HG02870 (cell line): ENCODE measurements around the gene HOMEZ.
A peak's percentile ranks its signal among the peaks of the same experiment; 100 is the strongest.
"Not testable (repeated sequence)": the region's sequence is repeated elsewhere in the genome, so short reads cannot be mapped to it uniquely, and the experiment has no call there.

Experiments used
- ATAC-seq: cut with Tn5 transposase; IDR thresholded peaks from one replicate; pipeline ENCODE4 v1.9.1; 2021; ENCODE audit warnings: mild to moderate bottlenecking, moderate library complexity; ENCODE audit not compliant: unreplicated experiment

The HOMEZ gene, protein sequence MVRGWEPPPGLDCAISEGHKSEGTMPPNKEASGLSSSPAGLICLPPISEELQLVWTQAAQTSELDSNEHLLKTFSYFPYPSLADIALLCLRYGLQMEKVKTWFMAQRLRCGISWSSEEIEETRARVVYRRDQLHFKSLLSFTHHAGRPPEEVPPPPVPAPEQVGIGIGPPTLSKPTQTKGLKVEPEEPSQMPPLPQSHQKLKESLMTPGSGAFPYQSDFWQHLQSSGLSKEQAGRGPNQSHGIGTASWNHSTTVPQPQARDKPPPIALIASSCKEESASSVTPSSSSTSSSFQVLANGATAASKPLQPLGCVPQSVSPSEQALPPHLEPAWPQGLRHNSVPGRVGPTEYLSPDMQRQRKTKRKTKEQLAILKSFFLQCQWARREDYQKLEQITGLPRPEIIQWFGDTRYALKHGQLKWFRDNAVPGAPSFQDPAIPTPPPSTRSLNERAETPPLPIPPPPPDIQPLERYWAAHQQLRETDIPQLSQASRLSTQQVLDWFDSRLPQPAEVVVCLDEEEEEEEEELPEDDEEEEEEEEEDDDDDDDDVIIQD

DNA sequence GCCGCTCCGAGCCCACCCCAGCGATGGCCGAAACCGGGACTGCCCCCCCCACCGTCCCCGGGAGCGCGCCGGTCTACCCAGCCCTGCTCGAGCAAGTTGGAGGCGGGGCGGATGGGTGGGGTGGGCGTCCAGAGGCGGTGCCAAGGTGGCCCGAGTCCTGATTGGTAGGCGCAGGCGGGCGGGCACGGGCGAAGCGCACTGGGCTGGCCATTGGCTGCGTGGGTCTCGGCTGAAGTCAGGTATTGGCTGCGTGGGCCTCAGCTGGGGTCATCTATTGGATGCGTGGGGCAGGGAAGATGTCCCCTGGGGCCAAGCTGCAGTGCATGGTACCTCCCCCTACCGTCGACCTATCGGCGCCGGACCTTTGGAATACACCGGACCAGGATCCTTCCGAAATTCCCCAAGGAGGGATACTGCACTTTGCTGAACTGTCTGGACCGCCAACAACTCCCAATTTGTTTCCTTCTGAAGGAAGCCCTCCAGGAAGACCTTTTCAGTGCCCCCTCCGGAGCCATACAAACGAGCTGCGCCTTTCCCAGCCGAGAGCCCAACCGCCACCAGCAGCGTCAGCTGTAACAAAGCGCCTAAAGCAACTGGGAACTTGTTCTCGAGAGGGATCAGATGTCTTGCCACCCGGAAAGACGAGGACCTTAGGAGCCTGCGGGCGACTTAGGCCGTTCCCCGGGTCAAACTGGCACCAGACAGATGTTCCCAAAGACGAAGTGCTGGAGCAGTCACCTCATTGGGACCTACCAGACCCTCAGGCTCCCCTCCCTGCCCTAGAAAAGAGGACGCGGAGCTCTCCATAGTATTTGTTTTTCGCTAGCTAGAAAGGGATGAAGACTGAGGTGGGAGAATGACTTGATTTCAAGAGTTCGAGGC lies at the start of gene HOMEZ:
Gene HOMEZ (minus strand): TSS at position 113 of the 882 bp plus-strand sequence. CDS start 180 bp downstream, outside the sequence.
- ATAC-seq: peak; percentile 98

DNA sequence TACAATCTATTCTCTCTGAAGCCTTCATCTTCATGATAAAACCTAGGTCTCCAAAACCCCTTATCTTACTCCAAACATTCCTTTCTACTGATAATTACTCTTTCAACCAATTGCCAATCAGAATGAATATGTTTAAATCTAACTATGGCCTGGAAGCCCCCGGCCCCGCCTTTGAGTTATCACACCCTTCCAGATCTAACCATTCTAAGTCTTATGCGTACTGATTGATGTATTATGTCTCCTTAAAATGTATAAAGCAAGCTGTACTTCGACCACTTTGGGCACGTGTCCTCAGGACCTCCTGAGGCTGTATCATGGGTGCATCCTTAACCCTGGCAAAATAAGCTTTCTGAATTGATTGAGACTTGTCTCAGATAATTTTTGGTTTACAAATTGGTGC lies 49.7 kb upstream of the HOMEZ start:
- ATAC-seq: no peak

DNA sequence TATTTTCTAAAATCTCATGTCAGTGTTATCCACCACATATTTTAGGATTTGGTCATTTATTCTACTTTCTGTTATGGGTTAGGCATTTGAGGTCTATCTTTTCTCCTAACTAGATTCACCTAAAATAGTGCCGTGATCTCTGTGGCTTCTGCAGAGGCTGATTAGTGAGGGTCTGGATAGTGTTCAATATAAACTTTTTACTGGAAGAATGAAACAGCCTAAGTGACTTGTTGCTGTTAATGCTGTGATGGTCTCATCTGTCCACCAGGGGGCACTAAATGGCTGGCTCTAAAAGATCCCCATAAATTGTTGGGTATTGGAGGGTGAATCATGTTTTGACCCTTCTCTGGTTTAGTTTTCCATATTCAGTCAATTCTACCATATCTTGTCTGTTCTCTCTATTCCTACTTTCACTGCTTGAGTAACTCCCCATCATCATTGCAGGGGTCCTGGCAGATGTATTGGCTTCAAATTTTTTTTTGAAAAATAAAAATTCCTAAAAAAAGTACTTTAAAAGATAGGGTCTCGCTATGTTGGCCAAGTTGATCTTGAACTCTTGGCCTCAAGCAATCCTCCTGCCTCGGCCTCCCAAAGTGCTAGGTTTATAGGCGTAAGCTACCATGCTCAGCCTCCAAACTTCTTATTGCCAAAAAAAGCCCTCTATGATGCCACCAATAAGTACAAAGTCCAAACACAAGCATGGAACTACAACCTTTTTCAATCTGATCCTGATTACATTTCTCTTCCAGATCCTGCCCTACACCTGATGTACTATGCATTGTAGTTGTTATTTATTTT lies 42.2 kb upstream of the HOMEZ start:
- no peak for ATAC-seq

DNA sequence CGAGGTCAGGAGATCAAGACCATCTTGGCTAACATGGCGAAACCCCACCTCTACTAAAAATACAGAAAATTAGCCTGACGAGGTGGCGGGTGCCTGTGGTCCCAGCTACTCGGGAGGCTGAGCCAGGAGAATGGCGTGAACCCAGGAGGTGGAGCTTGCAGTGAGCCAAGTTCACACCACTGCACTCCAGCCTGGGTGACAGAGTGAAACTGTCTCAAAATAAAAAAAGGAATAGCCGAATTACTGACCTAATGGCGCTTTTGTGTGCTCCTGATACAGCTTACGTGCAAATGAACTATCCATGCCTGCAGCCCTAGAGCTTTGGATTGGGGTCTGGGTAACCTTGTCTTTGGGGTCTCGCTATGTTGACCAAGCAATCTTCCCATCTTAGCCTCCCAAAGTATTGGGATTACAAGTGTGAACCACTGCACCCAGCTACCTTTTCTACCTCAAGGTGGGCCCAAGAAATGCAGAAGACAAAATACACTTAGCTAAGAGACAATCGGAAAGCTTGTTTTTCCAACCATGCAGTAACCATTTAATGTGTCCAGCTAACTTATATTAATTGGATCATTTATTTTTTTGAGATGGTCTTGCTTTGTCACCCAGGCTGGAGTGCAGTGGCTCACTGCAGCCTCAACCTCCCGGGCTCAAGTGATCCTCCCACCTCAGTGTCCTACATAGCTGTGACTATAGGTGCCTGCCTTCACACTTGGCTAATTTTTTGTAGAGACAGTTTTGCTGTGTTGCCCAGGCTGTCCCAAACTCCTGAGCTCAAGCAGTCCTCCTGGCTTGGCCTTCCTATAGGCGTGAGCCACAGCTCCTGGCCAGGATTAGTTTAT lies 40.8 kb upstream of the HOMEZ start:
- ATAC-seq: no peak

DNA sequence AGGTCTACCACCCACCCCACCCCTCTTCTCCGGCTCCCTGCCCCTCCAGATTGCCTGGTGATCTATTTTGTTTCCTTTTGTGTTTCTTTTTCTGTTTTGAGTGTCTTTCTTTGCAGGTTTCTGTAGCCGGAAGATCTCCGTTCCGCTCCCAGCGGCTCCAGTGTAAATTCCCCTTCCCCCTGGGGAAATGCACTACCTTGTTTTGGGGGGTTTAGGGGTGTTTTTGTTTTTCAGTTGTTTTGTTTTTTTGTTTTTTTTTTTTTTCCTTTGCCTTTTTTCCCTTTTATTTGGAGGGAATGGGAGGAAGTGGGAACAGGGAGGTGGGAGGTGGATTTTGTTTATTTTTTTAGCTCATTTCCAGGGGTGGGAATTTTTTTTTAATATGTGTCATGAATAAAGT lies 39.8 kb upstream of the HOMEZ start:
- not testable (repeated sequence) for ATAC-seq

GRCh38 chr14:23324993-23325392 lies 39.1 kb upstream of the HOMEZ start:
- no peak for ATAC-seq

GRCh38 chr14:23324455-23324846 lies 38.5 kb upstream of the HOMEZ start:
- ATAC-seq: no peak

GRCh38 chr14:23323838-23324454 lies 38.0 kb upstream of the HOMEZ start:
- no peak for ATAC-seq

- no peak for ATAC-seq
Observed at GRCh38 chr14:23322568-23323517, 36.9 kb upstream of the HOMEZ start.

DNA sequence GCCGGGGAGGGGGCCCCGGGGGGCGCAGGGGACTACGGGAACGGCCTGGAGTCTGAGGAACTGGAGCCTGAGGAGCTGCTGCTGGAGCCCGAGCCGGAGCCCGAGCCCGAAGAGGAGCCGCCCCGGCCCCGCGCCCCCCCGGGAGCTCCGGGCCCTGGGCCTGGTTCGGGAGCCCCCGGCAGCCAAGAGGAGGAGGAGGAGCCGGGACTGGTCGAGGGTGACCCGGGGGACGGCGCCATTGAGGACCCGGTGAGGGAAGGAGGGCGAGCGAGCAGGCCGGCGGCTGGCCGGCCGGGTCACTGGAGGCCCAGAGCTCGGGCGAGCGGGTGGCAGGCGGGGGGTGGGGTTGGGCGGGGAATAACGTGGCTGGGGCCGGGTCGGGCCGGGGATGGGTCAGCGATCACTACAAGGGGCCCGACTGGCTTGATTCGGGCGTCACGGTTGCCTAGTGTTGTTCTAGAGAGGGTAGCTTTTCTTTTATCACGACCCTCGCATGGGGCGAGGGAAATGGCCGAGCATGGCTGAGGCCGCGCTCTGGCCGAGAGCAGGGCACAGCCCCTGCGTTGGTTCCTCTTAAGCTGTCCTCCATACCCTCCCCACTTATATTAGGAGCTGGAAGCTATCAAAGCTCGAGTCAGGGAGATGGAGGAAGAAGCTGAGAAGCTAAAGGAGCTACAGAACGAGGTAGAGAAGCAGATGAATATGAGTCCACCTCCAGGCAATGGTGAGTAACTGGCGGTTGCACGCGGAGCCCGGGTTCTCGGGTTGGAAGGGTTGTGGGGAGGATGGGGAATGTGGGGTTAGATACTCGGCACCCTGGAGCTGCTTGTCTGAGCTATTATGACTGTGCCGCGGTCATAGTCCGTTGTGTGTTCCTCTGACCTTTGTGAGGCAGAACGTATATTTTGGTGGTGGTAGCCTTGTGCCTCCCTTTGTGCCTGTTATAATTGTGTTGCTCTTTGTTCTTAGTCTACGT lies 35.9 kb upstream of the HOMEZ start:
- peak; percentile 3 for ATAC-seq

DNA sequence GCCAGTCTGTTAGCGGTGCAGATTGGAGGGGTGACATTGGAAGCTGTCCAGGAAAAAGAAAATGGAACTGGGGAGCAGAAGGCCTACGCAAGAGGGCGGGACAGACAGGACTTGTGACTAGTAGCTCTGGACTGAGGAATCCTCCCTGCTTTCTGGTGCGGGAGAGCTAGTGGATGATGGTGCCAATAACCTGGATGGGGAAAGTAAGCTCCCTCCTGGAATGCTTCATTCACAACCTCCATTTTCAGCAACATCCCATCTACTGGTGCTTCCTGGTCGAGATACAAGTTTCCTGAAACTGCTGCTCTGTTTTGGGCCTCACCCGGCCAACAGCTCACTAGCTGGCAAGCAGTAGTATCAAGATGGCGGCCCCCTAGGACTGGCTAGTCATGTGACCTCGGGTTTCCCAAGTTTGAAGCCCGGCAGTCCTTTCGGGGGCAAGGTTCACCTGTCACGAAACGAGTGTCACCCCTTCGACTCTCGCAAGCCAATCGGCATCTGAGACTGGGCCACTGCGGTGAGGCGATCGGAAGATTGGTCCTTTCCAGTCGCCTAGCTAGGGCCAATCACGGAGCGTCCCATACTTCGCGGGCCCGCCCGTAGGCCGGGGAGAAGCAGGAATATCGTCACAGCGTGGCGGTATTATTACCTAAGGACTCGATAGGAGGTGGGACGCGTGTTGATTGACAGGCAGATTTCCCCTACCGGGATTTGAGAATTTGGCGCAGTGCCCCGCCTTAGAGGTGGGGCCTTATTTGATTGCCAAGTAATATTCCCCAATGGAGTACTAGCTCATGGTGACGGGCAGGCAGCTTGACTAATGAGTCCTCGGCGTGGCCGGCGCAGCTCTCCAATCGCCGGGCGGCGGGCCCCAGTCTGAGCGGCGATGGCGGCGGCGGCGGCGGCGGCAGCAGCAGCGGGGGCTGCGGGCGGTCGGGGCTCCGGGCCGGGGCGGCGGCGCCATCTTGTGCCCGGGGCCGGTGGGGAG lies 34.9 kb upstream of the HOMEZ start, which contains the start of gene PABPN1:
Gene PABPN1 (plus strand): TSS at position 874 of the 988 bp plus-strand sequence. CDS start 13 bp downstream, at position 887.
- peak; percentile 91 for ATAC-seq

GRCh38 chr14:23319746-23320583 lies 34.0 kb upstream of the HOMEZ start:
- ATAC-seq: no peak

DNA sequence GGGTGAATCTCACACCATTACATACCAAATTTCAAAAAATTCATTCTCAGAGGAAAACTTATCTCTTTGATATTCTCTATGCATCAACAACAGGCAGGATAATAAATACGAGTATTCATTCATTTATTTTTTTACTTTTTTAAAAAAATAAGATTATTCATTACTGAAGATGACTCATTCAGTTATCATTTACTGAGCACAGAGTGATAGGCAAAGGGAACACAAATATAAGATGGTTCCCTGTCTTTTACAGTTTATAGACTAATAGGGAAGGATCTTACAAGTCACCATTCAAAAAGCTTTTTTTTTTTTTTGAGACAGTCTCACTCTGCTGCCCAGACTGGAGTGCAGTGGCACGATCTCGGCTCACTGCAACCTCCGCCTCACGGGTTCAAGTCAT lies 30.4 kb upstream of the HOMEZ start:
- no peak for ATAC-seq

GRCh38 chr14:23310546-23310945 lies 24.6 kb upstream of the HOMEZ start:
- no peak for ATAC-seq
